ENCODE measurements around the gene DNAJB11.

GRCh38 chr3:186540835-186541226 lies 29.7 kb upstream of the DNAJB11 start:
- TF ChIP-seq CTCF (IDR thresholded peaks at IDR 0.05; ENCODE audit: insufficient read depth, low read length) (no peak), GABPA (IDR thresholded peaks at IDR 0.05; ENCODE audit: low read depth) (no peak), POLR2AphosphoS5 (IDR thresholded peaks at IDR 0.05; ENCODE audit: low read depth) (no peak)

All from HL-60 (cell line).